CD4-positive, alpha-beta memory T cell (primary cell): ENCODE measurements around the gene SPDYE4. TPM values are rescaled to one million over a fixed set of nuclear protein-coding genes. Genes with fewer than 3 reads are reported as not detected.
A peak's percentile ranks its signal among the peaks of the same experiment; 100 is the strongest.

Experiments
- CTCF ChIA-PET: fragments of 350-600 bp; sonication (Branson Sonifier 250); formaldehyde crosslinking; loops from one replicate; lab custom pipeline; 2021; ENCODE audit warnings: inconsistent platforms; ENCODE audit not compliant: partially characterized antibody; lab: Charles Lee
- POLR2A ChIA-PET: fragments of 350-600 bp; sonication (Branson Sonifier 250); formaldehyde crosslinking; loops from one replicate; lab custom pipeline; 2021; ENCODE audit not compliant: partially characterized antibody; lab: Charles Lee
- DNase-seq, 5 donors: peaks; one replicate each; pipeline versions ENCODE4 v3.0.0 to v3.0.0-alpha.2; 2020 to 2022; ENCODE audit warnings: mixed read lengths in 1 of 5
- H3K27ac ChIP-seq: one replicate; pipeline ENCODE4 v1.7.0; 2013; ENCODE audit warnings: low read depth, low read length
- H3K27me3 ChIP-seq: 2 replicates; pipeline ENCODE4 v1.7.0; 2013; ENCODE audit warnings: mild to moderate bottlenecking, low read length, moderate library complexity; ENCODE audit not compliant: insufficient read depth
- H3K36me3 ChIP-seq: 2 replicates; pipeline ENCODE4 v1.7.0; 2013; ENCODE audit warnings: mild to moderate bottlenecking, low read length, moderate library complexity; ENCODE audit not compliant: insufficient read depth
- H3K4me1 ChIP-seq: 2 replicates; pipeline ENCODE4 v1.7.0; 2013; ENCODE audit warnings: mild to moderate bottlenecking, low read length, moderate library complexity; ENCODE audit not compliant: insufficient read depth
- H3K4me3 ChIP-seq, 2 donors: one replicate each; pipeline ENCODE4 v1.7.0; 2013; ENCODE audit warnings: low read length in 2 of 2, mild to moderate bottlenecking in 1 of 2
- H3K9me3 ChIP-seq, 2 donors: one replicate each; pipeline ENCODE4 v1.7.0; 2013; ENCODE audit warnings: low read length in 2 of 2, control low read depth in 1 of 2; ENCODE audit not compliant: control insufficient read depth in 1 of 2
- H3K27ac Mint-ChIP-seq, 7 donors: one replicate each; pipeline ENCODE4 v1.8.0; 2020 to 2021; ENCODE audit warnings: mixed read lengths in 7 of 7, mild to moderate bottlenecking in 6 of 7, inconsistent platforms in 3 of 7, moderate library complexity in 3 of 7
- H3K27me3 Mint-ChIP-seq, 2 donors: one replicate each; pipeline ENCODE4 v1.8.0; 2020 to 2021; ENCODE audit warnings: mixed read lengths in 2 of 2
- H3K36me3 Mint-ChIP-seq, 2 donors: one replicate each; pipeline ENCODE4 v1.8.0; 2020 to 2021; ENCODE audit warnings: mixed read lengths in 2 of 2, inconsistent platforms in 1 of 2, mild to moderate bottlenecking in 1 of 2
- H3K4me1 Mint-ChIP-seq, 4 donors: one replicate each; pipeline ENCODE4 v1.8.0; 2020 to 2021; ENCODE audit warnings: mixed read lengths in 4 of 4, mild to moderate bottlenecking in 1 of 4
- H3K4me3 Mint-ChIP-seq, 8 donors: one replicate each; pipeline ENCODE4 v1.8.0; 2020 to 2021; ENCODE audit warnings: mixed read lengths in 8 of 8, mild to moderate bottlenecking in 7 of 8, moderate library complexity in 6 of 8, inconsistent platforms in 3 of 8
- H3K9me3 Mint-ChIP-seq, 8 donors: one replicate each; pipeline ENCODE4 v1.8.0; 2020 to 2021; ENCODE audit warnings: mixed read lengths in 8 of 8, mild to moderate bottlenecking in 5 of 8, inconsistent platforms in 3 of 8, moderate library complexity in 1 of 8
- intact Hi-C: fragments of 100-400 bp; cut with micrococcal nuclease; formaldehyde crosslinking; loops from one replicate; pipeline ENCODE4 v1.15.1; 2023
- polyA plus RNA-seq, 2 donors: library from polyadenylated mRNA; unstranded; fragments of 300-500 nt; fragmentation: Illumina TruSeq; gene quantifications; one replicate each; pipeline ENCODE4 v1.2.3, GENCODE V29; 2021
- total RNA-seq, 2 experiments: library from RNA; stranded (reverse); gene quantifications; one replicate each; pipeline ENCODE4 v1.2.3, GENCODE V29; 2021

The SPDYE4 gene
- total and polyA plus RNA-seq, 4 experiments from 2014 or later, result not detected

DNA sequence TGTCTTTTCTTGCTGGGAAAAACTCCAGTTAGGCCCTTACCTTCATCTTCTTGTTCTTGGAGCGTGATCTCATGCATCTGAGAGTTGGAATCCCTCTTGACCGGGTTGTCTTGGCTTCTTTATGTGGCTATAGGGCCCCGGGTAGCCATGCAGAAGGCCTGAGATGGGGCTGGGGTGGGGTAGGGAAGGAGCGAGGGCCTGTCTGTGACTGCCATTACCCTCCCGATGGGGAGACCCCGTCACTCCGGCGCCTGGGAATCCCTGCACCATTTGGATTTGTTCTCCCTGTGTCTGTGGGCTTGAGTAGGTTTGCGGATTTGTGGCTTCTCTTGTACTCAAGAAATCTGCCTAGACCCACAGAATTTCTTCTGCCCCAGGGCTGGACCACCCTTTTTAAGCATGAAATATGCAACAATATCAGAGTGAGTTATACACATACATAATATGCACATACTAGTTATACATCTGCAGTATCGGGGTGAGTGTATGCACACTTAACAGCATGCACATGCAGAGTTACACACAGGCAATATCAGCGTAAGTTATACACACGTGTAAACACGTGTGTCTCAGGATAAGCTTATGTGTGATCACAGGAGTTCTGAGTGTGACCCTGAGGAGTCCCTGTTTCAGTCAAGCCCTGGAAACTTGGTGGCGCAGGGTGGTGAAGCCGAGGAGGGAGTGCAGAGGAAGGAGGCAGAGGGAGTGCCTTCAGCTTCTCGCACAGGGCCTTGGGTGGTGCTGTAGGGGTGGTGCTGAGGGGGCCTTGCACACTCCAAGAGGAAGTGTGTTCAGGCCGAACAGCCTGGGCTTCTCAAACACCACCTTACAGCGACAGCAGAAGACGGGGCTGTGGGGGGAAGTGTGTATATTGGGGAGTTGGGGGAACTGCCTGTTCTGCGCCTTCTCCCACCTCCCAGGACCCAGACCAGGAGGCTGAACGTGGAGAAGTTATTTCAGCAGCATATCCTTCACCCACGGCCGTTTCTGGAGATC, 32.2 kb downstream of the SPDYE4 start:
- CTCF ChIA-PET, result no interaction called here

DNA sequence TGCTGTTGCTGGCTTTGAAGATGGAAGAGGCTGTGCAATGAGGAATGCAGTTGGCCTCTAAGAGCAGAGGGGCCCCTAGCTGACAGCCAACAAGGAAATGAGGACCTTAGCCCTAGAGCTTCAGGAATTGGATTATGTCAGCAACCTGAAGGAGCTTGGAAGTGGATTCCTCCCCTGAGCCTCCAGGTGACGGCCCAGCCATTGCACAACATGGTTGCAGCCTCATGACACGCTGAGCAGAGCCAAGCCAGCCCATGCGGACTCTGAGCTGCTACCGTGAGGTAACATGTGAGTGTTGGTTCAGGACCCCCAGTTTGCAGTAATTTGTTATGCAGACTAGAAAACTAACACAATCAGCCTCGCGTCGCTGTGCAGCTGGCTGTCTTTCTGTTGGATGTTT, 33.9 kb downstream of the SPDYE4 start:
- Histone ChIP-seq H3K4me1 (no peaks in the 10 kb centered on the region), H3K27me3 (no peaks in the 10 kb centered on the region), H3K36me3 (no peaks in the 10 kb centered on the region), H3K27ac (no peak overlapping the region), H3K4me3 (no peak overlapping the region), H3K9me3 (no peaks in the 10 kb centered on the region)
- Mint-ChIP-seq H3K27ac (no peak overlapping the region), H3K36me3 (no peaks in the 10 kb centered on the region), H3K4me3 (no peak overlapping the region), H3K27me3 (peaks cover 9% of the 10 kb centered on the region in 2 donors), H3K9me3 (no peaks in the 10 kb centered on the region), H3K4me1 (no peaks in the 10 kb centered on the region)
- no peak for DNase-seq
- CTCF ChIA-PET, result interaction anchor here (1.3 kb wide), 1 partner anchor 26 kb away, joined by 3 read pairs; no protein-coding TSS in a partner anchor
- POLR2A ChIA-PET, result no interaction called here
- intact Hi-C loops, result no loop called here

More for the DNA sequence above, 32.2 kb downstream of the SPDYE4 start:
- intact Hi-C loops, result no loop called here
- Mint-ChIP-seq H3K27me3 (peaks cover 9 to 15% of the 10 kb centered on the region in 2 donors), H3K4me3 (no peak overlapping the region), H3K36me3 (no peaks in the 10 kb centered on the region), H3K9me3 (no peaks in the 10 kb centered on the region), H3K4me1 (no peaks in the 10 kb centered on the region), H3K27ac (peak overlapping the region in 1 of 7 donors; percentile 23)
- H3K36me3 ChIP-seq, result no peaks in the 10 kb centered on the region
- POLR2A ChIA-PET, result no interaction called here
- no peaks in the 10 kb centered on the region for H3K4me1 ChIP-seq
- no peaks in the 10 kb centered on the region for H3K9me3 ChIP-seq
- H3K4me3 ChIP-seq, result no peak overlapping the region
- no peak for DNase-seq
- no peaks in the 10 kb centered on the region for H3K27me3 ChIP-seq
- no peak overlapping the region for H3K27ac ChIP-seq

DNA sequence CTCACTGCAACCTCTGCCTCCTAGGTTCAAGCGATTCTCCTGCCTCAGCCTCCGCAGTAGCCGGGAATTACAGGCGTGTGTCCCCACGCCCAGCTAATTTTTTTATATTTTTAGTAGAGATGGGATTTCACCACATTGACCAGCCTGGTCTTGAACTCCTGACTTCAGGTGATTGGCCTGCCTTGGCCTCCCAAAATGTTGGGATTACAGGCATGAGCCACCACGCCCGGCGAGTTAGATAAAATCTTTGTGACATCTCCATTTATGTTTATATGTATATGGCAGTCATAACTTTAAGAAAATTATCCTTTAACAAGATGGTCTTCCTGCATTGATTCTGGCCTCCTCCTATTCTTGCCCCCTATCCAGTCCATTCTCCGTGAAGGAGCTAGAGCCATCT, 37.8 kb downstream of the SPDYE4 start:
- no peaks in the 10 kb centered on the region for H3K9me3 ChIP-seq
- no peaks in the 10 kb centered on the region for H3K4me1 ChIP-seq
- H3K27me3 ChIP-seq, result no peaks in the 10 kb centered on the region
- Mint-ChIP-seq H3K4me3 (no peak overlapping the region), H3K27me3 (peaks cover 6 to 8% of the 10 kb centered on the region in 2 donors), H3K9me3 (no peaks in the 10 kb centered on the region), H3K36me3 (no peaks in the 10 kb centered on the region), H3K27ac (no peak overlapping the region), H3K4me1 (no peaks in the 10 kb centered on the region)
- H3K36me3 ChIP-seq, result no peaks in the 10 kb centered on the region
- POLR2A ChIA-PET, result no interaction called here
- intact Hi-C loops, result no loop called here
- no peak overlapping the region for H3K27ac ChIP-seq
- CTCF ChIA-PET, result no interaction called here
- DNase-seq, result no peak
- no peak overlapping the region for H3K4me3 ChIP-seq

DNA sequence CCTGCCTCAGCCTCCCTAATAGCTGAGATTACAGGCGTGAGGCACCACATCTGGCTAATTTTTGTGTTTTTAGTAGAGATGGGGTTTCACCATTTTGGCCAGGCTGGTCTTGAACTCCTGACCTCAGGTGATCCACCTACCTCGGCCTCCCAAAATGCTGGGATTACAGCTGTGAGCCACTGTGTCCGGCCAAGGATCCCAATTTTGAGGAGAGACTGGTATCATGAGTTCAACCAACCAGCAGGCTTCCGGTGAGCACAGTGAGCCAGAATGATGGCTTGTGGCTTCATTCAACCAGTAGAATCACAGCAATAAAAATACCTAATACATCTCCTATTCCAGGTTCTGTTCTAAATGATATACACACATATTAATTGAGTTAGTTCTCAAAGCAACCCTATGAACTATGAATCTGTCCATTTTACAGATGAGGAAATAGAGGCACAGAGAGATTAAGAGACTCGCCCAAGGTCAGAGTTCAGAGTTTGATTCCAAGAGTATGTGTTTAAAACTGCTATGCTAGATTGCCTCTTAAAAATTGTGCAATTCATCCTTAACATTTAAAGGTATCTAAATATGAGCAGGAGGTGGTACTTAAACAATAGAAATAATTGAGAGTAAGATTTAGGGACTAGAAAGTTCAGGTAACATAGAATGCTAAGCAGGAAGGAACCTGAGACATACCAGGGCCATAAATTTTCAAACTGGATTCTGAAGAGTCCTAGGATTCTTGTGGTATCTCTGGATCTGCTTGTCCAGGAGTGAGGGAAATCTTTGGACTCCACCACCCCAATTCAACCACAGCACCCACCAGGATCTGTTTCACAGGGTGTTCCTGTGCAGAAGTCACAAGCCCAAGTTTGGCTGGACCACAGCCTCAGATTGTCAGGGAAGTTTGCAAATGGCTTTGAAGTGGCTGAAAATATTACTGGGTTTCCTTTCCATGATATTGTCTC, 38.8 kb downstream of the SPDYE4 start:
- no peaks in the 10 kb centered on the region for H3K4me1 ChIP-seq
- intact Hi-C loops, result no loop called here
- H3K27ac ChIP-seq, result no peak overlapping the region
- no peaks in the 10 kb centered on the region for H3K36me3 ChIP-seq
- Mint-ChIP-seq H3K9me3 (no peaks in the 10 kb centered on the region), H3K4me1 (no peaks in the 10 kb centered on the region), H3K4me3 (no peak overlapping the region), H3K27ac (no peak overlapping the region), H3K27me3 (peaks cover 6 to 8% of the 10 kb centered on the region in 2 donors), H3K36me3 (no peaks in the 10 kb centered on the region)
- DNase-seq, result no peak
- POLR2A ChIA-PET, result no interaction called here
- H3K27me3 ChIP-seq, result no peaks in the 10 kb centered on the region
- H3K9me3 ChIP-seq, result no peaks in the 10 kb centered on the region
- no peak overlapping the region for H3K4me3 ChIP-seq
- CTCF ChIA-PET, result interaction anchor here (0.7 kb wide), 1 partner anchor 1609 kb away, joined by 3 read pairs; no protein-coding TSS in a partner anchor

DNA sequence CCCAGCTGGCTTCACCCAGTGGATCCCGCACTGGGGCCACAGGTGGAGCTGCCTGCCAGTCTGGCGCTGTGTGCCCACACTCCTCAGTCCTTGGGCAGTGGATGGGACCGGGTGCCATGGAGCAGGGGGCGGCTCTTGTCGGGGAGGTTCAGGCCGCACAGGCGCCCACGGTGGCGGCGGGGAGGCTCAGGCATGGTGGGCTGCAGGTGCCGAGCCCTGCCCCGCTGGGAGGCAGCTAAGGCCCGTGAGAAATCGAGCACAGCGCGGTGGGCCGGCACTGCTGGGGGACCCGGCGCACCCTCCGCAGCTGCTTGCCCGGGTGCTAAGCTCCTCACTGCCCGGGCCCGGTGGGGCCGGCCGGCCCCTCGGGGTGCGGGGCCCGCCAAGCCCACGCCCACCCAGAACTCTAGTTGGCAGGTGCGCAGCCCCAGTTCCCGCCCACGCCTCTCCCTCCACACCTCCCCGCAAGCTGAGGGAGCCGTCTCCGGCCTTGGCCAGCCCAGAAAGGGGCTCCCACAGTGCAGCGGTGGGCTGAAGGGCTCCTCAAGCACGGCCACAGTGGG, 40.3 kb downstream of the SPDYE4 start:
- peaks cover 6 to 8% of the 10 kb centered on the region in 2 donors for H3K27me3 Mint-ChIP-seq
- H3K4me1 Mint-ChIP-seq, result no peaks in the 10 kb centered on the region
- H3K4me1 ChIP-seq, result no peaks in the 10 kb centered on the region
- H3K36me3 ChIP-seq, result no peaks in the 10 kb centered on the region
- no peak overlapping the region for H3K4me3 Mint-ChIP-seq
- H3K9me3 Mint-ChIP-seq, result no peaks in the 10 kb centered on the region
- no peak for DNase-seq
- ChIA-PET POLR2A (no interaction called here), CTCF (no interaction called here)
- H3K4me3 ChIP-seq, result no peak overlapping the region
- H3K27ac ChIP-seq, result no peak overlapping the region
- H3K27ac Mint-ChIP-seq, result no peak overlapping the region
- no peaks in the 10 kb centered on the region for H3K9me3 ChIP-seq
- intact Hi-C loops, result no loop called here
- H3K36me3 Mint-ChIP-seq, result no peaks in the 10 kb centered on the region
- H3K27me3 ChIP-seq, result no peaks in the 10 kb centered on the region

DNA sequence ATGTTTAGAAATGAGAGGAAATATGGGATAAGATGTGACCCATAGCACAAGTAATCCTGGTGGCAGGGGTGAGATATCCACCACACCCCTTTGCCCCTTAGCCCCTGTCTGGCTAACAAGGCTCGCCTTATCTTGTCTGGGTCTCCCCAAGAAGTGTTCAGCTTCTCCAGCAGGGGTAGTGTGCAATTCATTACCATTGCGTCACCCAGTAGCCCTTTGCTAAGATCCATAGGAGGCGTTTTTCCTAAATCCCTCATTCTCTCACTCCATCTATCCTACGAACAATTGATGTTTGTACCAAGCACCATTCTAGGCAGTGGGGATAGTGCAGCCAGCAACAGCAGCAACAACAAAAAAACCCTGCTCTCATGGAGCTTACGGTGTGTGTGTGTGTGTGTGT, 44.5 kb downstream of the SPDYE4 start:
- Mint-ChIP-seq H3K27ac (no peak overlapping the region), H3K4me3 (no peak overlapping the region)

DNA sequence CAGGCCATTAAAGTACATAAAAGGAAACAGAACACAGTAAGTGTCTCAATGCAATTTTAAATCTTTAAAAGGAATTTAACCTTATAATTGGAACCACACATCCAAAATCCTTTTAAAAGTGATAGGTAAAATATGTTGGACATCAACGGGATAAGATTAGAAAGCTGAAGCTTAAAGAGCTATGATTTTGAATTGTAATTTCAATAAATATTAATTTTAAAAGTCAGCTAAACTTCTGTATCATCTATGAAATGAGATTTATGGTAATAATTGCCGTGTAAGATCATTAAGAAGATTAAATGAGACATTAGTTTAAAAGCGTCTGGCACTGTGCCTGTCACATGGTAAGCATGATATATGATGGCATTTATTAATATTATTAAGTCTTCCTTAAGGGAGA, 45.0 kb downstream of the SPDYE4 start:
- Histone ChIP-seq H3K27me3 (no peaks in the 10 kb centered on the region), H3K4me3 (no peak overlapping the region), H3K27ac (no peak overlapping the region), H3K36me3 (no peaks in the 10 kb centered on the region), H3K4me1 (no peaks in the 10 kb centered on the region), H3K9me3 (no peaks in the 10 kb centered on the region)
- intact Hi-C loops, result no loop called here
- ChIA-PET CTCF (no interaction called here), POLR2A (no interaction called here)
- no peak overlapping the region for H3K27ac Mint-ChIP-seq
- no peaks in the 10 kb centered on the region for H3K36me3 Mint-ChIP-seq
- H3K27me3 Mint-ChIP-seq, result peaks cover 14 to 18% of the 10 kb centered on the region in 2 donors
- H3K4me1 Mint-ChIP-seq, result no peaks in the 10 kb centered on the region
- no peaks in the 10 kb centered on the region for H3K9me3 Mint-ChIP-seq
- no peak overlapping the region for H3K4me3 Mint-ChIP-seq
- no peak for DNase-seq

More for the DNA sequence above, 44.5 kb downstream of the SPDYE4 start:
- H3K9me3 Mint-ChIP-seq, result no peaks in the 10 kb centered on the region
- Histone ChIP-seq H3K36me3 (no peaks in the 10 kb centered on the region), H3K9me3 (no peaks in the 10 kb centered on the region), H3K27me3 (no peaks in the 10 kb centered on the region), H3K4me3 (no peak overlapping the region), H3K4me1 (no peaks in the 10 kb centered on the region), H3K27ac (no peak overlapping the region)
- no peak for DNase-seq
- H3K27me3 Mint-ChIP-seq, result peaks cover 13 to 16% of the 10 kb centered on the region in 2 donors
- ChIA-PET CTCF (no interaction called here), POLR2A (no interaction called here)
- intact Hi-C loops, result no loop called here
- no peaks in the 10 kb centered on the region for H3K4me1 Mint-ChIP-seq
- H3K36me3 Mint-ChIP-seq, result no peaks in the 10 kb centered on the region
